GM12892 (cell line): ENCODE results near the gene L3HYPDH.

Experiments used
- DNase-seq: peaks from one replicate; pipeline ENCODE4 v3.0.0; 2011; ENCODE audit not compliant: insufficient read length
- FAIRE-seq: peaks from 2 replicates; lab custom pipeline; 2011; peaks lifted over from hg19 to GRCh38; lab: Jason Lieb, UNC
- POLR2A ChIP-seq: IDR thresholded peaks from 2 replicates; pipeline ENCODE4 v1.6.1; 2011; ENCODE audit warnings: low read depth, low read length, control low read depth
- POLR2AphosphoS5 ChIP-seq: IDR thresholded peaks from 2 replicates; pipeline ENCODE4 v1.6.1; 2011; ENCODE audit warnings: low read depth, low read length, control low read depth
- TAF1 ChIP-seq: IDR thresholded peaks from 2 replicates; pipeline ENCODE4 v1.6.1; 2011; ENCODE audit warnings: low read depth, mild to moderate bottlenecking, control low read depth, low read length, borderline replicate concordance

Gene L3HYPDH

GRCh38 chr14:59439256-59439965, 44.8 kb downstream of the L3HYPDH start:
- TF ChIP-seq POLR2A (no peak), POLR2AphosphoS5 (no peak), TAF1 (no peak)
- DNase-seq (no peak), FAIRE-seq (no peak)

- DNase-seq, result no peak
- no peak for TF ChIP-seq TAF1
- TF ChIP-seq POLR2AphosphoS5, result no peak
- no peak for TF ChIP-seq POLR2A
- FAIRE-seq, result no peak
These were observed 46.0 kb downstream of the L3HYPDH start for GRCh38 chr14:59438195-59438647.

GRCh38 chr14:59435987-59436386, 48.2 kb downstream of the L3HYPDH start:
- TF ChIP-seq POLR2A (no peak), TAF1 (no peak), POLR2AphosphoS5 (no peak)
- DNase-seq (no peak), FAIRE-seq (no peak)

DNA sequence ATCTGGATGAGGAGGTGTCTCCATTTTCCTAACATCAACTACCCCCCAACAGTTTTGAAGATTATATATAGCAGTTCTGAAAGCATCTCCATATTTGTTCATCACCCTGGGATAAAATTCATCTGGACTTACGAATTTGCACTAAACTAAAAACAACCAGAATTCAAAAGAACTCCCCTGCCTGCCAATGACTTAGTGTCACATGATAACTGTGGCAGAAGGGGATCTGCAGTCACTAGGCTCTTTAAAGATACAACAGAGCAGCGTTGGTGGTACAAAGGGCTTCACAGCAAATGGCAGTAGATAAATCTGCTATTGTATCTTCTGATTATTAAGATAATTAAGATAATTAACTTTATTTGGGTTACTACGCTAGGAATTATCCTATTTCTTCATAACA, 49.1 kb downstream of the L3HYPDH start:
- FAIRE-seq (no peak), DNase-seq (no peak)
- no peak for TF ChIP-seq TAF1
- TF ChIP-seq POLR2AphosphoS5, result no peak
- TF ChIP-seq POLR2A, result no peak

GRCh38 chr14:59429790-59430189, 54.4 kb downstream of the L3HYPDH start:
- TF ChIP-seq TAF1 (no peak), POLR2A (no peak), POLR2AphosphoS5 (no peak)
- no peak for DNase-seq
- no peak for FAIRE-seq

DNA sequence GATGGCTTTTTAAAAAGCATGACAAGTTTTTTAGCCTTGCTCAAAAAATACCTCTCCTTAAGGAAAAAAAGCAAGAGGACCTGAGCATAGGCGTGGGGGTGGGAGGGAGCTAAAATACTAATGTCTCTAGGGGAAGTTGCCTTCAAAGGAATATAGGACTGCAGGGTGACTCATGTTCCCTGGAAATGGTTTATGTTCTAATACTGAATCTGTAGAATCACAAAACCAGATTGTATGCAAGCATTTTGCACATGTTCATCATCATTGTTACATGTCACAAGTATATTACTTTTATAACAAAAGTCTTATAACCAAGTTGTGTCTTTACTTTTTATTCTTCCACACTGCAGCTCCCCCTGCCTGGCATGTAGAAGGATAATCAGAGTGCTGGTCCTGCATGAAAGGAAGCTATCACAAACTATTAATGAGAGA, 55.6 kb downstream of the L3HYPDH start:
- FAIRE-seq, result no peak
- TF ChIP-seq POLR2AphosphoS5, result no peak
- TF ChIP-seq POLR2A, result no peak
- no peak for TF ChIP-seq TAF1
- no peak for DNase-seq

GRCh38 chr14:59427653-59428580, 56.3 kb downstream of the L3HYPDH start:
- FAIRE-seq (no peak), DNase-seq (no peak)
- TF ChIP-seq TAF1, result no peak
- no peak for TF ChIP-seq POLR2A
- TF ChIP-seq POLR2AphosphoS5, result no peak

DNA sequence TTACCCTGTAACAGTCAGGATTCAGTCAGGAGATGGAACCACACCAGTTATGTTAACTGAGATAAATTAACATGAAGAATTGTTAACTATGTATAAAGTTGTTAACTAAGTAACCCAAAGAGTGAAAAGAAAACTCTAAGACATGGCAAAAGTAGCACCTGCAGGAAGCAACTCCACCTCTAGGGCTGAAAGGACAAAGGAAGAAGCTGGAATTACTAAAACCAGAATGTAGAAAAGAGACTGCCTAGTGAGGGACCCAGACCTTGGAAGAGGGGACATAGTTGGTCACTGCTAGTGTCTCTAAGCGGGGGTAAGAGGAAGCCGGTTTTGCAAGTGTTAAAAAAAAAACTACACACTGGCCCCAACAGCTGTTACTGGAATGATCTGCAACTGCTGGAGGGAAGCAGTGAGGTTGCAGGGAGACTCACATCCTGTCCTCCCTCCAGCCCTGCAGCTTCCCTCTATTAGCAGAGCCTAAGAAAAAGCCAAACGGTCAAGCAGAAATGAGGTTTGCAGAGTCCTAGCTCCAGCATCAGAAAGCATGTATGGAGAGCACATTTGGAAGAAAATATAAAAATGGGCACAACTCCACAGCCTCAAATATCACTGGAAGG, 58.8 kb downstream of the L3HYPDH start:
- FAIRE-seq (no peak), DNase-seq (no peak)
- TF ChIP-seq POLR2AphosphoS5 (no peak), POLR2A (no peak), TAF1 (no peak)

DNA sequence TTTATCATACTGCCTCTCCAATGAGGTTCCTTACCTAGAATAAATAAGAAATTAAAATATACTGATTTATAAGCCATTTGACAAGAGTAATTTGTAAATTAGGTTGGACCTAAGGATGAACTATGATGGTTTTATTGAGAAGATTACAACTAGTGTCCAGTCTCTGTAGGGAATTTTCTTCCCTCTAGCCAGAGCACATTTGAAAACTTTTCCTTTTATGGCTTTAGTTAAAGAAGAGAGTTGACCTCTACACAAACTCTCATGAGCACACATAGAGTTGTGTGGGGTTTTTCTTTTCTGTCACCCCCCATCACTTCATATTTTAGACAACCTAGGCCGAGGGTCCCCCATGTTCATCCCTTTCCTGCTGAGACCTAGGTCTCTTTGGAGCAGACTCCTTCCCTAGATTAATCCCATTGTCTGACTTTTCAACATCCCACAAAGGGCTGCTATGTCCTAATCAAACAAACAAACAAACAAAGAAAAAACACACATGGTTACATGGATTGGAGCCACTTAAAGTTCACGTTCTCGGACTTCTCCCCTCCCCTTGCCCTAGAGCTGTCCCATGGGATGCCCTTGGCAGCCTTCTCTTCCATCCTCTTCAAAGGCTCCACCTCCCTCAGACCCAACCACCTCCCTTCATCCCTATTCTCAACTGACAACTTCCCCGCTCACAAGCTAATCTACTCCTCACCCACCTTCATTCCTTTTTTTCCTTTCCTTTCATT, 59.7 kb downstream of the L3HYPDH start:
- DNase-seq (no peak), FAIRE-seq (no peak)

More for the DNA sequence above, 59.7 kb downstream of the L3HYPDH start:
- TF ChIP-seq TAF1 (no peak), POLR2AphosphoS5 (no peak), POLR2A (no peak)
